K562 (cell line): ENCODE data around the gene VPS35. TPM values are rescaled to one million over a fixed set of nuclear protein-coding genes. Genes with fewer than 3 reads are reported as not detected.

Experiments
- ATAC-seq: fragments of 200-7000 bp; cut with Tn5 transposase; 3 replicates; pipeline ENCODE4 v1.9.1; 2020; ENCODE audit warnings: moderate library complexity
- BruUV-seq: library from RNA; stranded (reverse); fragments of 400-500 nt; replicated peaks from 2 replicates; lab custom pipeline; 2021; lab: Mats Ljungman, UMichigan
- CTCF ChIA-PET: fragments of 300-600 bp; formaldehyde crosslinking; extraction: SDS; loops from one replicate; lab custom pipeline; 2021; ENCODE audit warnings: low intra/inter-chr PET ratio; lab: Yijun Ruan, JAX
- POLR2A ChIA-PET: fragments of 300-600, 350-650 bp; sonication (Branson Sonifier 250); formaldehyde crosslinking; extraction: SDS; loops from one replicate; lab custom pipeline; 2021; ENCODE audit warnings: antibody characterized with exemption, inconsistent platforms; lab: Yijun Ruan, JAX
- DNase-seq, 4 experiments: peaks; one replicate each; pipeline versions ENCODE4 v3.0.0 to v3.0.0-alpha.2; 2011 to 2018; ENCODE audit warnings: low spot score in 3 of 4, mixed read lengths in 3 of 4; ENCODE audit errors: extremely low read depth in 1 of 4
- FAIRE-seq: peaks from 2 replicates; lab custom pipeline; 2011; peaks lifted over from hg19 to GRCh38; lab: Jason Lieb, UNC
- H2AFZ ChIP-seq: 2 replicates; pipeline ENCODE4 v1.6.0; 2011; ENCODE audit warnings: low read depth, low read length, control low read depth, inconsistent platforms
- H3K27ac ChIP-seq: fragments of 200-600 bp; 3 replicates; pipeline ENCODE4 v1.8.0; 2011; ENCODE audit warnings: low read depth, mild to moderate bottlenecking, control low read depth, inconsistent platforms, low read length, moderate library complexity, mixed read lengths; ENCODE audit errors: extremely low read depth
- H3K27me3 ChIP-seq, 2 experiments: fragments of 300-600 bp in 1 of 2; 2 replicates in 1 of 2; 3 replicates in 1 of 2; pipeline versions ENCODE4 v1.6.0 to v1.8.0; 2011; ENCODE audit warnings: inconsistent platforms in 2 of 2, low read length in 2 of 2, mild to moderate bottlenecking in 1 of 2, mixed read lengths in 1 of 2, moderate library complexity in 1 of 2; ENCODE audit not compliant: control insufficient read depth in 2 of 2, insufficient read depth in 2 of 2
- H3K36me3 ChIP-seq: fragments of 300-600 bp; 3 replicates; pipeline ENCODE4 v1.8.0; 2011; ENCODE audit warnings: mild to moderate bottlenecking, low read length, inconsistent platforms; ENCODE audit not compliant: control insufficient read depth, insufficient read depth
- H3K4me1 ChIP-seq, 2 experiments: fragments of 200-600 bp in 1 of 2; replicated peaks in 1 of 2; 2 replicates in 1 of 2; 3 replicates in 1 of 2; pipeline versions ENCODE4 v1.5.1 to v1.8.0; 2011; ENCODE audit warnings: inconsistent platforms in 2 of 2, low read length in 2 of 2, mild to moderate bottlenecking in 1 of 2, mixed read lengths in 1 of 2, moderate library complexity in 1 of 2; ENCODE audit not compliant: control insufficient read depth in 2 of 2, insufficient read depth in 2 of 2
- H3K4me2 ChIP-seq: 2 replicates; pipeline ENCODE4 v1.6.1; 2011; ENCODE audit warnings: low read length, control low read depth, inconsistent platforms, mixed read lengths; ENCODE audit not compliant: insufficient read depth
- H3K4me3 ChIP-seq: fragments of 200-600 bp; sonication (generic), shearing (Covaris generic); 2 replicates; pipeline ENCODE4 v1.5.1; 2016; ENCODE audit warnings: control low read depth, inconsistent platforms
- H3K79me2 ChIP-seq: fragments of 200-600 bp; 3 replicates; pipeline ENCODE4 v1.8.0; 2011; ENCODE audit warnings: low read length, inconsistent platforms; ENCODE audit not compliant: control insufficient read depth, insufficient read depth
- H3K9ac ChIP-seq, 2 experiments: 2 replicates each; pipeline versions ENCODE4 v1.6.0 to v1.6.1; 2011; ENCODE audit warnings: low read depth in 2 of 2, low read length in 2 of 2, control low read depth in 1 of 2, inconsistent platforms in 1 of 2, mild to moderate bottlenecking in 1 of 2, mixed read lengths in 1 of 2; ENCODE audit not compliant: insufficient read depth in 1 of 2
- H3K9me1 ChIP-seq: one replicate; pipeline ENCODE4 v1.6.0; 2011; ENCODE audit warnings: inconsistent platforms, mild to moderate bottlenecking, low read length, moderate library complexity; ENCODE audit not compliant: control insufficient read depth, insufficient read depth
- H3K9me3 ChIP-seq: replicated peaks from 2 replicates; pipeline ENCODE4 v1.5.1; 2011; ENCODE audit warnings: low read depth, low read length, inconsistent platforms; ENCODE audit not compliant: control insufficient read depth, insufficient read depth
- H4K20me1 ChIP-seq: replicated peaks from 2 replicates; pipeline ENCODE4 v1.6.1; 2011; ENCODE audit warnings: low read length, inconsistent platforms, mixed read lengths; ENCODE audit not compliant: control insufficient read depth, insufficient read depth
- BACH1 ChIP-seq: fragments of 200-800 bp; sonication (Bioruptor generic); IDR thresholded peaks from 2 replicates; pipeline ENCODE4 v1.6.1; 2016; ENCODE audit warnings: missing genetic modification characterization, missing compliant biosample characterization
- CREB1 ChIP-seq, 2 experiments: sonication (generic) in 1 of 2; formaldehyde crosslinking in 1 of 2; IDR thresholded peaks; 2 replicates each; pipeline versions ENCODE4 v1.6.1 to v1.8.0; 2012 to 2022; ENCODE audit warnings: inconsistent platforms in 1 of 2, mild to moderate bottlenecking in 1 of 2, missing genetic modification reagents in 1 of 2, moderate library complexity in 1 of 2
- CREB3 ChIP-seq: fragments of 450-650 bp; conservative IDR thresholded peaks from 2 replicates; pipeline ENCODE4 v1.6.1; 2016; ENCODE audit warnings: missing genetic modification characterization, low read depth, mild to moderate bottlenecking, missing compliant biosample characterization, moderate library complexity
- MCM7 ChIP-seq, 2 experiments: fragments of 450-650 bp; IDR thresholded peaks; 2 replicates each; pipeline ENCODE4 v1.6.1; 2016 to 2018
- NR4A1 ChIP-seq, 2 experiments: fragments of 250-450 bp in 1 of 2; fragments of 450-650 bp in 1 of 2; sonication (Bioruptor Pico) in 1 of 2; IDR thresholded peaks; 2 replicates each; pipeline versions ENCODE4 v1.4.0 to v1.6.1; 2016 to 2020; ENCODE audit warnings: mild to moderate bottlenecking in 2 of 2, missing compliant biosample characterization in 1 of 2, missing genetic modification characterization in 1 of 2, moderate library complexity in 1 of 2
- SMAD3 ChIP-seq: fragments of 450-650 bp; formaldehyde crosslinking; conservative IDR thresholded peaks from 2 replicates; pipeline ENCODE4 v1.4.0; 2020; ENCODE audit warnings: mild to moderate bottlenecking
- SRSF9 ChIP-seq: fragments of 200-400 bp; formaldehyde crosslinking; IDR thresholded peaks from 2 replicates; pipeline ENCODE4 v1.6.1; 2017; ENCODE audit warnings: low read depth, low read length, borderline replicate concordance
- ZBTB11 ChIP-seq, 3 experiments: fragments of 200-800 bp in 1 of 3; fragments of 250-450 bp in 1 of 3; fragments of 450-650 bp in 1 of 3; sonication (Bioruptor Pico) in 1 of 3; sonication (Bioruptor generic) in 1 of 3; formaldehyde crosslinking in 1 of 3; IDR thresholded peaks; 2 replicates each; pipeline versions ENCODE4 v1.6.1 to v1.8.0; 2016 to 2022; ENCODE audit warnings: mild to moderate bottlenecking in 2 of 3, missing genetic modification characterization in 2 of 3, missing compliant biosample characterization in 1 of 3, moderate library complexity in 1 of 3
- ZBTB33 ChIP-seq: sonication (generic); formaldehyde crosslinking; IDR thresholded peaks from 2 replicates; pipeline ENCODE4 v1.8.1; 2023; ENCODE audit warnings: mild to moderate bottlenecking, missing genetic modification reagents
- WGBS: fragments of 100-300 bp; shearing (Covaris generic); methylation state at CpG from one replicate; pipeline ENCODE4 v1.1.6; 2016; ENCODE audit warnings: low coverage, mixed read lengths; ENCODE audit not compliant: insufficient coverage; ENCODE audit errors: missing lambda C conversion rate; 5-methylcytosine and 5-hydroxymethylcytosine counted together
- in situ Hi-C: fragments of 300-500 bp; cut with MboI; formaldehyde crosslinking; loops from 4 replicates; pipeline ENCODE4 v1.15.0; 2018; ENCODE audit warnings: inconsistent platforms, mixed read lengths
- intact Hi-C: fragments of 100-400 bp; cut with micrococcal nuclease; formaldehyde crosslinking; loops from 2 replicates; pipeline ENCODE4 v1.14.2; 2022
- polyA plus RNA-seq, 8 experiments: library from polyadenylated mRNA; depleted of rRNA in 4 of 8; stranded (reverse) in 5 of 8; unstranded in 3 of 8; fragments of >200 nt; fragmentation: Nextera tagmentation in 2 of 8; fragmentation: Illumina TruSeq in 1 of 8; extraction: Ambion mirVana in 2 of 8; extraction: Trizol in 1 of 8; gene quantifications; 2 replicates each; pipeline versions ENCODE4 v1.2.1 to v1.2.3, GENCODE V29; 2011 to 2014; ENCODE audit warnings: inconsistent platforms in 1 of 8, missing spikeins in 1 of 8
- total RNA-seq, 7 experiments: library from RNA; depleted of rRNA in 6 of 7; stranded (reverse); fragments of >200 nt in 6 of 7; fragmentation: Illumina TruSeq in 2 of 7; extraction: Trizol in 2 of 7; gene quantifications; 2 replicates each; pipeline versions ENCODE4 v1.2.1 to v1.2.3, GENCODE V29; 2011 to 2021; ENCODE audit warnings: low replicate concordance in 1 of 7

Gene VPS35
- total and polyA plus RNA-seq, 9 of the 15 experiments (the other 6 are each of a cell fraction or from before 2014, with no cell fraction given): 32.7 to 131 (median 66.2) TPM

GRCh38 chr16:46651305-46651704 is 37.7 kb downstream of the VPS35 start:
- POLR2A ChIA-PET: no interaction called here
- Histone ChIP-seq H4K20me1 (no peaks in the 10 kb centered on the region), H3K27ac (no peak overlapping the region), H3K4me3 (no peak overlapping the region), H3K9me1 (no peaks in the 10 kb centered on the region), H3K79me2 (no peaks in the 10 kb centered on the region), H2AFZ (no peak overlapping the region), H3K36me3 (no peaks in the 10 kb centered on the region), H3K4me1 (peaks cover 4 to 8% of the 10 kb centered on the region in 2 experiments; a peak in 3 of 5 replicates), H3K9me3 (no peaks in the 10 kb centered on the region), H3K27me3 (peaks cover 0 to 5% of the 10 kb centered on the region in 2 experiments; a peak in 1 of 5 replicates), H3K9ac (no peak overlapping the region), H3K4me2 (no peak overlapping the region)
- intact Hi-C loops (no loop called here), in situ Hi-C loops (loop anchor here (25.0 kb wide), 1 partner anchor 261 kb away; no protein-coding TSS in a partner anchor)
- FAIRE-seq (no peak), ATAC-seq (no peak), DNase-seq (no peak)
- 23% methylated on average over 3 of the region's 3 CpGs for WGBS
- BruUV-seq: no TSS peak
- CTCF ChIA-PET: no interaction called here
- no peak for TF ChIP-seq NR4A1 (CRISPR knock-in tag; IDR thresholded peaks at IDR 0.05)
- TF ChIP-seq NR4A1 (tag; IDR thresholded peaks at IDR 0.05): peak; percentile 43; the same call in 1 of the 2 replicates
- 0 out of 6 replicates have a peak, but pooled peaks of 1 of the 3 experiments have one; percentile 9 for TF ChIP-seq ZBTB11 (CRISPR knock-in tag; IDR thresholded peaks at IDR 0.05)
- TF ChIP-seq SRSF9: no peak
- no peak for TF ChIP-seq SMAD3
- no peak for TF ChIP-seq ZBTB33 (CRISPR knock-in tag)
- peak; percentile 57; the same call in 1 of the 2 replicates for TF ChIP-seq CREB3
- no peak for TF ChIP-seq CREB1 (IDR thresholded peaks at IDR 0.05)
- no peak for TF ChIP-seq CREB1 (CRISPR knock-in tag; IDR thresholded peaks at IDR 0.05)
- no peak for TF ChIP-seq BACH1 (tag)
- TF ChIP-seq MCM7 (IDR thresholded peaks at IDR 0.05): no peak
